CD4-positive, alpha-beta T cell treated with Interleukin-15 for 1 hour (primary cell): Measurements from ENCODE around the gene SMIM11.
"Not testable (repeated sequence)": the region's sequence is repeated elsewhere in the genome, so short reads cannot be mapped to it uniquely, and the experiment has no call there.

Source experiments
- DNase-seq: peaks from one replicate; pipeline ENCODE4 v3.0.0-alpha.2; 2020

SMIM11 gene, protein sequence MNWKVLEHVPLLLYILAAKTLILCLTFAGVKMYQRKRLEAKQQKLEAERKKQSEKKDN

GRCh38 chr21:34374940-34375618, at the start of gene SMIM11:
SMIM11 (plus strand) TSS chr21:34375507; CDS start chr21:34379505, 3,998 bp downstream.
- not testable (repeated sequence) for DNase-seq

- no peak for DNase-seq
These were observed 45.3 kb upstream of the SMIM11 start for GRCh38 chr21:34330055-34330454.

GRCh38 chr21:34331726-34332125, 43.6 kb upstream of the SMIM11 start:
- no peak for DNase-seq

DNA sequence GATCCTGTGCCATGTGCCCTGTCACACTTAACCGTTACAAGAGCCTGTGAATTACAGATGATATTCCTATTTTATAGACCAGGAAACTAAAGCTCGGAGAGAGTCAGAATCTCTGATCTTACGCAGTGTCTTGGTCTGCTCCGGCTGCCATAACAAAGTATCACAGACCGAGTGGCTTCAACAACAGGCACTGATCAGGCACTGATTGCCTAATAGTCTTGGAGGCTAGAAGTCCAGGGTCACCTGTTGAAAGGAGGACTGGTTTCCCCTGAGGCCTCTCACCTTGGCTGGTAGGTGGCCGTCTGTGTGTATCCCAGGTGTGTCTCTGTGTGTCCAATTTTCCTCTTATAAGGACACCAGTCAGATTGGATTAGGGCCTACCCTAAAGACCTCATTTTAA, 43.0 kb upstream of the SMIM11 start:
- no peak for DNase-seq

DNA sequence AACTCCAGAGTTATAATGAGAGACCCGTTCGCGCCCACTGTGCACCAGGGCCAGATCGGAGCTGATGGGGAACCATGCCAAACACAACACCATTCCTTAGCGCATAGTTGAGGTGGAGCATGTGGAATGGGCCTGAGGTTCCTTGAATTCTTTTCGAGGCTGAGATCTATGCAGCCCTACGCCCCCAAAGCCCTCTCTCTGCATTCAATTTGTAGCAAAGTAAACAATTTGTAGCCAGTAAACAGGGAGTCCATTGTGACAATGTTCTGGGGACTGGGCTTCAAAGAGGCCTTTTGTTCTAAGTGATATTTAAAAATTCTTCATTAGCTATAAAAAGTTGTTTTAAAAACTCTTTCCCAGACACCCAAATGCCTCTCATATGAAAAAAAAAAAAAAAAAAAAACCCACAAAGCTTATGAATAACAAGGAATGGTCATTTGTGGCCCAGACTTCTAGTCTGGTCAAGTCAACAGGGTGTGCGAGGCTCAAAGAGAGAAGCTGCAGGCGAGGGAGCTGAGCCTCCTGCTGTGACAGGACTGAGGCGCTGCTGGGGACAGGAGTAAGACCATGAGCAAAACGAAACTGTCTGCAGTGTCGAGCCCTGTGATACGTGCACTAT, 42.1 kb upstream of the SMIM11 start:
- no peak for DNase-seq

DNA sequence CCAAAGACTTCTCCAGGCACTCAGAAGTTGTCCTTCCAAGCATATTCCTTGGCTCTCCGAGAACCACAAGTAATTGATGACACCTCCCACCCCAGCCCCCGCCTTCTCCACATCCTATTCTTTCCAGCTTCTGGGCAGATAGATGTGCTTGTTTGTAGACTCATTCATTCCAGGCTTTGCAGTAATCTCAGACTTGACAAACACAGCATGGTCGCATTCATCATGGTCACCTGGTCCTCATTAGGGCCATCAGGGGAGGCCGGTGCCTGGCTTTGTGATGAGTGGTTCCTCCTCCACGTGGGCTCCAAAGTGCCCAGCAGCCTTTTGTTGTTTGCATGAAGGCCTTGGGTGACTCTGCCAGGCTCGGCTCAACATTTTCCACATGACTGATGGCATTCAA, 40.0 kb upstream of the SMIM11 start:
- DNase-seq, result no peak

GRCh38 chr21:34336245-34336644, 39.1 kb upstream of the SMIM11 start:
- no peak for DNase-seq

- DNase-seq, result no peak
These were observed 38.4 kb upstream of the SMIM11 start for GRCh38 chr21:34336756-34337391.

DNA sequence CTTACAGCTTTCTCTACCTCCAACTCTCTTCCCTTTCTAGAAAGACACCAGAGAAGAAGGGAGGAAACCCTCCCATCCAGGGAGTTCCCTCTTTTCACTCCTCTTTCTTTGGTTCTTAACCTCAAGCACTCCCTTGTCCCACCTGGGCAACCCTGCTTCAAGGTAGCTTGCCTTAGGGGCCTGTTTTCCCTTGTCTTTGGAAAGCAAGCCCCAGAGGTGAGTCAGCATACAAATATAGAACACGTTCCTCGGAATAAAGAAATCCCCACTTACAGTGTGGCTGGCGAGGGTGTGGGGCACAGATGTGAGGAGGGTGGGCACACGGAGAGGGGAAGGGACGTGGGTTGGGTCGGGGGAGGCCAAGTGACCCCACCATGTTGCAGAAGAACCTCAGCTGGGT, 37.6 kb upstream of the SMIM11 start:
- no peak for DNase-seq

- no peak for DNase-seq
These were observed 37.1 kb upstream of the SMIM11 start for GRCh38 chr21:34338226-34338625.

DNA sequence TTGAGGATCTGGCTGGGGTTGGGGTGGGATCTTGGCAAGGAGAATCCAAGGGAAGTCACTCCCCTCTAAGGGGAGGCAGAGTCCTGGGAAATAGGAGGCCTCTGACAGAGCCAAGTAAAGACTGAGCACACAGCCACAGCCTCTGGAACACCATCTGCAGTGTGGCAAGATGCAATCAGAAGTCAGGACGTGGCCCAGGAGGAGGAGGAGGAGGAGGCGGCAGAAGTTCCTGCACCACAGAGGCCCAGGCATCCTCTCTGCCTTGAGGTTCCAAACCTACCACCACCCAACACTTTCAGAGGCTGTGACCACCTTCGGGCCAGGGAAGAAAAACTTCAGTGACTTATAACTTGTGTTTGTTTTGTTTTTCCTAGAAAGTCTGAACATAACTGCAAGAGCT, 35.2 kb upstream of the SMIM11 start:
- no peak for DNase-seq

DNA sequence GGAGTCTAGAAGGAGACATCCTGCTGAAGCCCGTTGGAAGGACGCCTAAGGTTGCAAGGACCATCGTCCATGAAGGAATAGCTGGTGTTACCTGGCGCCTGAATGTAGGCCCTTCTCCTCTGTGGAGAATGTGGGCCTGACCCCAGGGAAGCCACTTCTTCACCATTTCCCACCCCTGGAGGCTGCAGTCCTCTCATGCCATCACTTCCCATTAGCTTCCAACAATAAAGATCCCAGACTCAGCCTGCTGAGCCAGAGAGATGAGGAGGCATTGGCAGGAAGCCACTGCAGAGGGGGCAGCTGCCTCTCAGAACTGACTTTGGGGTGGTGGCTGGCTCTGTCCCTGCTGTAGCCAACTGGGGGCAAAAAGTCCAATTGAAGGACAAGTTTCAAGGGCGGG, 32.8 kb upstream of the SMIM11 start:
- no peak for DNase-seq

- DNase-seq, result no peak
These were observed 32.0 kb upstream of the SMIM11 start for GRCh38 chr21:34343347-34343746.

GRCh38 chr21:34343838-34344381, 31.4 kb upstream of the SMIM11 start:
- no peak for DNase-seq

GRCh38 chr21:34344584-34344983, 30.7 kb upstream of the SMIM11 start:
- DNase-seq, result no peak

DNA sequence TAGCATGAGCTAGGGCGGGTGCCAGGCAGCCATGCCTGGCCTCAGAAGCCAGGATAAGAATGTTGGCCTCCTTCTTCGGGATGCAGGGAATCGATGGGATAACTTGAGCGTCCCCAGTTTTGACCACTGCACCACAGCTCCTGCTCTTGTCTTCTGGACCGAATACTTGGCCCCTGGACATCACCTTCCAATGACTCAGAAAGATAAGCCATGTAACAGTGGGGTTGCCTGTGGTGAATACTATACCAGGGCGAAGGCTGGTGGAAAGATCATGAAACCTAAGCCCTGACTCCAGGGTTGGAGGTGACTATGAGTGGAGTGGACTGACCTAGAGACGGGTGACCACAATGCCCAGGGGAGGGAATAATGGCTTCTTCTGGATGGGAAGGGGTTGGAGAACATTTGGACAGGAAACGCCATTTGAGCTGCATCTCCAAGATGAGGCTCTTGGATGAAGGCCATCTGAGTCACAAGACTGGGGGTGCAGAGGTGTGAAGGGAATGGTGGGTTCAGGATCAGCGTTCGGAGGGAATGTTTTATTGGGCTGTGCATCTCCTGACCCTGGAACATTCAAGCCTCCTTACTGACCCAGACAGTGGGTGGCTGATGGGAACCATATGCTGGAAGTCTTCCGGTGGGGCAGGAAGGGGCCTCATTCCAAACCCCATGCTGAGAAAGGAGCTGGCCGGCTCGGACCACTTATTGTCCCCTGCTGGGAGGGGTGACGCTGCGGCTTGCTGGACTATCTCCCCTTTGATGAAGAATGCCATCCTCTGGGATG, 30.0 kb upstream of the SMIM11 start:
- no peak for DNase-seq

DNA sequence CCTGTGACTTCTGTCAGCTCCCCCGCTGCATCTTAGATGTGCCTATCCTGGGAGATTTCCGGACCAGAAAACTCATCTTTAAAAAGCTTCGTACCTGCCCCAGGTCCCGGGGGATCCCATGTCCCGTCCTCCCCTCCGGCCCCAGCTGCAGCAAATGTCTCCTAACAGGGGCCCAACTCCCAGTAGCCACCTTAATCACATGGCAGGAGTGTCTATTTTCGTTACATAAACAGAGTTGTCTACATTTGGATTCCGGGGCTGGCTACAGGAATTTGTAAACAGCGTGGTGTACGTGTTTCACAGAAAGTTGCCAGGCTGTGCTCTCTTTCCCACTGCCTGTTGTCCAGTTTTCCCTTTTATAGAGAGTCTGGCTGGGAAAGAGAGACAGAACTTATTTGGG, 29.4 kb upstream of the SMIM11 start:
- no peak for DNase-seq

- DNase-seq, result no peak
These were observed 26.3 kb upstream of the SMIM11 start for GRCh38 chr21:34348890-34349519.

DNA sequence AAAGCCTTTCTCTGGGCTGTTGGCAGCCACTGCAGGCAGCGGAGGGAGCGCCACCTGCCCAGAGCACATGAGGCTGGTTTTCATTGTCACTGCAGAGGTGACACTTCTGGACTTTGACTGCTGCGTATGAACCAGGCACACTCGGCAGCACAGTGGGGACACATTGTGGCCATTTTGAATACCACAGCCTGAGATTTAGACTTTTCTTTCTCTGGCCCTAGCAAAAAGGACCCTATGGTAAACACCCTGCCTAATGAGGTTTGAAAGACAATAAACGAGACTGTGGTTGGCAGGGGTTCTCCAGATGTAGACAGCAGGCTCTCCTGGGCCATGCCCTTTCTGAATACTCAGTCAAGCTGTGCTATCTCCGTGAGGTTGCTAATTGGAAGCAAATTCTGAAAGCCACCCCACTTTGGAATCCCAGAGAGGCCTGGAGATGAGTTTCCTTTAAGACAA, 23.5 kb upstream of the SMIM11 start:
- DNase-seq, result no peak

GRCh38 chr21:34352556-34352955, 22.8 kb upstream of the SMIM11 start:
- no peak for DNase-seq

- DNase-seq, result no peak
These were observed 22.1 kb upstream of the SMIM11 start for GRCh38 chr21:34353182-34353581.

GRCh38 chr21:34354836-34355235, 20.5 kb upstream of the SMIM11 start:
- DNase-seq, result no peak

DNA sequence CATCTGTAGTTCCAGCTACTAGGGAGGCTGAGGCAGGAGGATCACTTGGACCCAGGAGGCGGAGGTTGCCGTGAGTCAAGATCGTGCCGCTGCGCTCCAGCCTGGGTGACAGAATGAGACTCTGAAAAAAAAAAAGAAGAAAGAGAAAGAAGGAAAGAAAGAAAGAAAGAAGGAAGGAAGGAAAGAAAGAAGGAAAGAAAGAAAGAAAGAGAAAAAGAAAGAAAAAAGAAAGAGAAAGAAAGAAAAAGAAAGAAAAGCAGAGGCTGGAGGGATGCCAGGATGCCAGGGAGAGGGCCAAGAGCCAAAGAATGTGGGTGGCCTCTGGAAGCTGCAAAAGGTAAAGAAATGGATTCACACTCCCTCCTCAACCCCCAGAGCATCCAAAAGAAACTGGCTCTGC, 19.7 kb upstream of the SMIM11 start:
- no peak for DNase-seq
